T-helper 22 cell (primary cell): Measurements from ENCODE around the gene VPS41.

ENCODE experiments used
- DNase-seq: peaks from one replicate; pipeline ENCODE4 v3.0.0-alpha.2; 2020; ENCODE audit warnings: low read depth

VPS41 gene

DNA sequence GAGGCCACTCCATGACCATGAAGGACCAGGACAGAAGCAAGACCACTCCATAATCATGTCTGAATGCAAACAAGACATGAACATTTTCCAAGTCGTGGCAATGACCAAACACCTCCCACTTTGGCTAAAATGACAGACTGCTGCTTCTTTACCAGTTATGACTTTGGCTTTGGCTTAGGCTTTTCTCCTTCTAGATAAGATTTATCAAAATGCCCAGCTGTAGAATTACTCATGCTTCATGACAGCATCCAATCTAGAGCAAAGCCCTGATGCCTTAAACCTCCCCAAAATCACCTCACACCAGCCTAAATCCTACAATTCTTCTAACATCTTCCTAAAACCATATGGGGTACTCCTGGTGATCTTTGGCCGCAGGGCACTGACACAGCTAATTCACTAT lies 102.1 kb downstream of the VPS41 start:
- DNase-seq, result no peak

DNA sequence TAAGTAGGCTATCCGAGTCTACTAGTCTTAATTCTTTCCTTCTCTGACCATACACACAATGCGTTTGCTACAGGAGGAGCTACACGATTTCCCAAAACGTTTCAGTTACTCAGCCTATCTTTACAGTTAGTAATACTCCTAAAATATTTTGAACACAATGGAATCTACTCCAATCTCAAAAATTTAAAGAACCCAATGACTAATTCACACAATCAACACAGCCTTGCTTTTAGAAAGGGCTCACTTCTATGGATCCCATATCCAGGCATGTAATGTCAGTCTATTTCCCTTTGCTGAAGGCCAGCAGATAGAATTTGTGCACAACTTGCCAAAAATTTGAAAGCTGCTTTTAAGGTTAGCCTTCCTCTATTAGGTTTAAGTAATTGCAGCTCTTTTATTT lies 107.2 kb downstream of the VPS41 start:
- no peak for DNase-seq

DNA sequence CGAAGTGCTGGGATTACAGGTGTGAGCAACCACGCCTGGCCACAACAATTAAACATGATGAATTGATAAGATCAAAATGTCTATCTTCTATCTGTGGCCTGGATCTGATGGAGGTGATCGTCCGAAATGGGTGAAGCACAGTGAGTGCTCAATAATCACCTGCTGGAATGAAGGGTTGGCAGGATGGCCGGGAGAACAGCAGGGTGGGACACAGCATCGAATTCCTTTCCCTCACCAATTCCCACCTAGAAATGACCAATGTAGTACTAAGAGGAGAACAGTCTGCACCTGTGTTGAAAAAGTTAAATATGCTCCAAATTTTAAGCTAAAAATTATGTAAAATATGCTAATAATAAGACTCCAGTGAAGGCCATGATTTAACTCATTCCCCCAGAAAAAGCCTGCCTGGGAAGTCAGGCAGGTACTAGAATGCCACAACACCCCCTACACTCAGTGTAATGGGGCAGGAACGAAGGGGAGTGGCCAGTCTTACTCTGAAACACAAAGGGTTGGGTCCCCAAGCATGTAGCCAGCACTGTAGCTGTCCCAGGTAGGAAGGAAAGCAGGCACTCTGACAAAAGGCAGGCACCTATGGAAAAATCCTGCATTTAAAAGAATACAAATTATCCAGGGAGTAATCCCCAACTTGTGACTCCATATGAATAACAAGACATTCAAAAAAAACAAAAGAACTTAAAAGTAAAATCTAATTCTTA lies 110.3 kb downstream of the VPS41 start:
- no peak for DNase-seq

DNA sequence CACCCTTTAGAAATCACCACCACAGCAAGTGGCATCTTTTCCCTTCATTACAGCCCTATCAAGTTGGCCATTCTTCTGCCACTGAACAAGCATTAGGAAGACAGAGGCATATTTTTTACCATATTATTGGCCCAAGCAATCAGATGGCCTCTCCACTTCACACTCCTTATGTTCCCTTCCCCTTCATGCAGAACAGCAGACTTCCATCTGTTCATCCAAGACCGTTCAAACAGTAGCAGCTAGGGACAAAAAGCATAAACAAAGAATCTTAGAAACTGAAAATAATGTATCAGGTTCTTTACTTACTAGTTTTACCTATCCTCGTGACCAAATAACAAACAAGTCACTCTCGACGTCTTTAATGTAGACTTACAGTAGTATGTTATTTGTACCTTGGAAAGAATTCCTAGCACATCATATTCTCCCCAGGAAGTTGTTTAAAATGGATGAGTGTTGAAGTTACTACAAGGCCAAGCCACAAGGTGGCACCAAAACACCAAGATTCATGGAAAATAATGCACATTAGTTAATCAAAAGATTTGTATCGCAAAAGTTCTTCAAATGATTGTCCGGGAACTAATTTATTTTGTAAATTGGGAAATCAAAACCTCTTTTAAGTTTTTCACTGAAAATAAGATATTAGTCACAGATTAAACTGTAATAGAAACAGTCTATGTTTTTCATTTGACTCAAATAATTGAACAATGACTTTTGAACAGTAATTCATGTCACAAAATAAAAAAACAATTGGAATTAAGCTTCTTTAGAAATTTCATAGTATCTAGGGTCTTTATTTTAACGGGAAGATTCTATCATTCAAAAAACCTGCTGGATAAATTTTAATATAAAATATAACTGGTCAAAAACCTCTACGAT lies 112.1 kb downstream of the VPS41 start:
- peak; percentile 5 for DNase-seq

- DNase-seq, result no peak
Observed at GRCh38 chr7:38795593-38795992, 113.4 kb downstream of the VPS41 start.

- no peak for DNase-seq
Observed at GRCh38 chr7:38781991-38782390, 127.0 kb downstream of the VPS41 start.

DNA sequence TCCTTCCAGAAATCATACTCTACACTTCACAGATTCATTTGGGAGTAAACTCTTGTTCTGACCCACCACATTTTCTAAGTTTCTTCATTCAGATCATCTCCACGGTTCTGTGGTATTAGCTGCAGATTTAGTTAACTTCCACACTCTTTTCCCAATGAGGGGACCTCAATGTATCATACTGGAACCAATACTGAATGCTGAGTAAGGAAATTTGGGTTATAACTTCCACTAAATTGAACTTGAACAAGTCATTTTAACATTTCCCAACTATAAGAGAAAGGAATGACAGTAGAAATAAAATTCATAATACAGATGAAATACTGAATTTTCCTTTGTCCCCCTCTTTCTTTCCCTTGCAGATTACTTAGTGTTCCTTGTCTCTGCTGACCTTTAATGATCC lies 131.4 kb downstream of the VPS41 start:
- DNase-seq, result no peak

DNA sequence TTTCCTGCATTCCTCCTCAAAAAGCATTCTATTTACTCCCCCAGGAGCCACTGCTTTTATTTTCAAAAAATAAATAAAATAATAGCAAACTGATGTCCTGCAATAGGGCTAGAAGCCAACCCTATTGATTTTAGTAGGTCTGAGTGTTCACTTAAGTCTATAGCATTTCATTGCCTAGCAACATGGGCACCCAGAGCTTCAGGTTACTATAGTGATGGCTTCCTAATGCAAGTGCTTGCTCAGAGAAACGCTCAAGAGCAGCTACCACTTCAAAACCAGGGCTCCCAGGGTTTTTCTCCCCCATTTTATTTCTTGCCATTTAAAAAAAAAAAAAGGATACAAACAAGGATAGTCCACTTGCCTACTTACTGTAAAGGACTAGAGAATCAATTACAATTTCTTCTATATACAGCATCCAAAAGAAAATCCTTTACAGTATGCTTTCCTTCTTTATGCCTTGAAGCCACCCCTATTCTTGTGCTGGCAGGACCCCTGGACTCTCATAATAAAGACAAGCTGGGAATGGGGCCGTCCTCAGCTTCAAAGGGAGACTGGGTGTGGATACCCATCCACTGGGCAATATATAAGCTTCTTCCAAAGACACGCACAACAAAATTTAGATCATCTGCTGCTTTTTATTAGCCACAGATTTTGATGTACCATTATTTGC lies 133.3 kb downstream of the VPS41 start:
- DNase-seq, result no peak

GRCh38 chr7:38773430-38773829 lies 135.6 kb downstream of the VPS41 start:
- DNase-seq, result no peak

DNA sequence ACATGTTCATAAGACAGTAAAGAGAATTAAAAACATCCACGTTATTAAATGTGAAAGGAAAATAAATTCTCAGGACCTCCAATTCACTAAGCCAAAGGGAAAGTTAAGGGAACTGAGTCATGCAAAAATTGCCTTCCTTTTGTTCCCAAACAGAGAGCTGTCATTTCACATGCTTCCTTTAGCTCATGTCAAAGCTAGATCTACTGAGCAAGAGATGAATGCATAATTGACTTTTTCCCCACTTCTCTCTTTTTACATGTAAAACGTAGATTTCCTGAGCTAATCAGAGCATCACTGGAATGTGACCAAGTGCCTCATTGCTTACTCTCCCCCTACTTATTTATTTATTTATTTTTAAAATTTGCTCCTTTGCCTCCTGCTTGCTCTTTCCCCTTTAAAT lies 148.8 kb downstream of the VPS41 start:
- no peak for DNase-seq

- DNase-seq, result no peak
Observed at GRCh38 chr7:38759028-38759427, 150.0 kb downstream of the VPS41 start.

GRCh38 chr7:38757931-38758330 lies 151.1 kb downstream of the VPS41 start:
- no peak for DNase-seq

DNA sequence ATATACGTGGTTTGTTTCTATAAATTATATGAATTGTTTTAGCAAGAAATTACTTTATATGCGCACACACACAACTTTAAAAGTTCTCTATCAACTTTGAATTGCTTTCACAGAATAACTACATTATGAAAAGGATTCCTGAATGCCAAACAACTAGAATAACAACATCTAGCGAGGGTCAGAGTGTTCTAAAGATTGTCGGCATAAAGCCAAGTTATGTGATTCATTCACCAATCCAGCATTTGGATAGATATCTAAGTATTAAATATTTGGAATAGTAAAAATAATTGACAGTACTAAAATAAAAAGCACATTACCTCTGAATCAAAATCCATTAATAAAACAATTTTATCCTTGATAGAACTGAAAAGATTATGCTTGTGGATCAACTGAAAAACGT lies 152.5 kb downstream of the VPS41 start:
- DNase-seq, result no peak

GRCh38 chr7:38753347-38753746 lies 155.6 kb downstream of the VPS41 start:
- DNase-seq, result no peak

DNA sequence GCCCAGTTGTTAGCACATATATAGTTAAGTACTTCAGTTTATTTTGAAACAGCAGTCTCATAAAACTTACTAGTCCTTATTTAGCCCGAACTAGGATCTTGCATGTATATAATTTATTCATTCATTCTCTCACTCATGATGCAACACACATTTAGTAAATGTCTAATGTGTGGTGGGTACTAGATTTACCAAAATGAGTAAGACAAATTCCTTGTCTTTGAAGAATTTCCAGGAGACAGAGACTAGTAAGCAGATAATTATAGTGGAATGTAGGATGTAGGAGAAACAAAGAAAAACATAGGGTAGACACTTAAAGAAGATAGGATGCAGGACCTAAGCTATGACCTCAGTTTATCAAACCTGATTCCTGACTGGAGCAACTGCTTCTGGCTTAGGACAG lies 157.6 kb downstream of the VPS41 start:
- DNase-seq, result no peak

- DNase-seq, result no peak
Observed at GRCh38 chr7:38748056-38748610, 160.9 kb downstream of the VPS41 start.

- no peak for DNase-seq
Observed at GRCh38 chr7:38746438-38746837, 162.6 kb downstream of the VPS41 start.

DNA sequence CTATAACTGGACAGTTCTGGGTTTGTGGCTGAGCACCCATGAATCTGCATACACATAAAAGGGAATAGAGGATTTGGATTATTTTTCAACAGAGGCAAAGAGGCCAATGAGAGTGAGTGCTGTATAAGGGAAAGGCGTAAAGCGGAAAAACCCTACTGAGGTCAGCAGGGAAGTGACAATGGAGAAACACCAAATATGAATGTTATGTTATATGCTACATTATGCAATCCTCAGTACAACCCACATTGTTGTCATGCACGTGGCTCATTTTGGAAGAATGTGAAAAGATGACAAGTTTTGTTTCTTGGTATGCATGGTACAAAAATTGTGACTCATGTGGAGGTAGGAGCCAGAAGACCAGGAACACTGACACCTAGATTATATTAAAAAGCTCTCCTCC lies 164.2 kb downstream of the VPS41 start:
- no peak for DNase-seq

DNA sequence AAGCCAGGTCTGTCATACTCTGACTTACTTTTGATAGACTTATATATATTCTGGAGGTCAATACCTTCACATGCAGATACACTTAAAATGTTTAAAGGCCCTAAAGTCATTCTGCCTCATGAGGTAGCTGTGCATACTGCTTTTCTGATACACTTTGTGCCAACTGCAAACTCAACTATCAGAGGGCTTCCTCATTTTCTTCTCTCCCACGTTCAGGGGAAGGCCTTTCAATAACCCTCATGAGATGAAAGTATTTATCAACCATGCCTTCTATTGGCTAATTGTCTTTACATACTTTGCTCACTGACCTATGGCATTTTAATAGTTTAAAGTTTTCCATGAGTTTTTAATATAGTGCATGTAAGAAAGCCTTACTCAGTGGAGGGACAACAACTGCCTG lies 165.1 kb downstream of the VPS41 start:
- no peak for DNase-seq

DNA sequence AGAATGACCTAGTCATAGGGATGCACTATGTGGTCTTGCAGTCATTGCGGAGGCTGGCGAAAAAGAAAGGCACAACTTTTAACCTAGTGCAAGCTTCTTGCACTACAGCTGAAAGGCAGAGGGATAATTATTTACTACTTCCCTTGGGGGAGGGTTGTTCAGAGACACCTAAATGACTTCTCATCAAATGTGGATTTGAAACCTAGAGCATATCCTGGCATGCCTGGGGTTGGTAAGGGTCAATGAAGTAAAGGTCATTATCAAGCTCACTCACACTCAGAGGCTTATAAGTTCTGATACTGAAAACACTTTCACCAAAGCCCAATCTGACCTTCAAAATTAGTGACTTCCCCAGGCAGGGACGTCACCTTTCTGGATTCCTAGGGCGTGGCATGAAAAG lies 168.9 kb downstream of the VPS41 start:
- DNase-seq, result no peak

GRCh38 chr7:38736138-38736537 lies 172.9 kb downstream of the VPS41 start:
- DNase-seq, result no peak

GRCh38 chr7:38731215-38731614 lies 177.8 kb downstream of the VPS41 start:
- no peak for DNase-seq

- DNase-seq, result no peak
Observed at GRCh38 chr7:38728145-38728544, 180.8 kb downstream of the VPS41 start.
